EH (cell line): ENCODE data around the gene CST1.
A peak's percentile ranks its signal among the peaks of the same experiment; 100 is the strongest.
"Not testable (repeated sequence)": the region's sequence is repeated elsewhere in the genome, so short reads cannot be mapped to it uniquely, and the experiment has no call there.

Experiments
- DNase-seq: peaks from one replicate; pipeline ENCODE4 v3.0.0-alpha.2; 2015; ENCODE audit warnings: low read depth

The CST1 gene

DNA sequence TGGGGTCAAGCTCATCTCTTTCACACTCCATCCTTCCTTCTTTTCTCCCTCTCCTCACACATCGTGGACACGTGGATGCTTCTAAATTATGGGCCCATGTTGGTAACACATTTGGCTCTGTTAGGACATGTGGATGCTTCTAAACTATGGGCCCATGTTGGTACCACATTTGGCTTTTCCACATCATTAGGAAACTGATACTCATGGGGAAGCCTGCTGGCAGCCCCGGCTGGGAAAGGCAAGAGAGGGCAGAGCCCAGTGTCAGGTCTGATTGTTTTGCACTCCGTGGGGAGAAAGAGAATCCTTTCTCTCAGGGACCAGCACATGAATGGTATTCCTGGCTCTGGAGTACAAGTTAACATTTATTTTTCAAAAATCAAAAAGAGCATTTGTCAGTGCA is 4.0 kb upstream of the CST1 start:
- no peak for DNase-seq

DNA sequence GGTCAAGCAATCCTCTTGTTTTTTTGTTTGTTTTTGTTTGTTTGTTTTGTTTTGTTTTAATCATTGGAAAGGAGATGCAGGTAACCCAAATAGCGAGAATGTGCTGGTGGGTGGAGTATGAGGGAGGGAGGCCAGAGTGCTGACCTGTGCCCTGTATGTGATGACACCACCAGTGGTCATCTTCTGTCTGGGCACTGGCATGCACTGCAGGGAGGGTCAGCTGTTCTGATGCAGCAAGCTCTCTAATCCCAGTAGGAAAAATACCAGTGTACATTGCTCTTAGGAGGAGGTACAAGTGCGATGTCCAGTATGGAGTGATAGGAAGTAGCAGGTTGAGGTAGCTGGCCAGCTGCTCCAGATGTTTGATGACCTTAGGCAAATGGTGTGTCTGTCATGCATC is 2.9 kb upstream of the CST1 start:
- DNase-seq: no peak

- no peak for DNase-seq
Measured at GRCh38 chr20:23753194-23753548, 2.4 kb upstream of the CST1 start.

DNA sequence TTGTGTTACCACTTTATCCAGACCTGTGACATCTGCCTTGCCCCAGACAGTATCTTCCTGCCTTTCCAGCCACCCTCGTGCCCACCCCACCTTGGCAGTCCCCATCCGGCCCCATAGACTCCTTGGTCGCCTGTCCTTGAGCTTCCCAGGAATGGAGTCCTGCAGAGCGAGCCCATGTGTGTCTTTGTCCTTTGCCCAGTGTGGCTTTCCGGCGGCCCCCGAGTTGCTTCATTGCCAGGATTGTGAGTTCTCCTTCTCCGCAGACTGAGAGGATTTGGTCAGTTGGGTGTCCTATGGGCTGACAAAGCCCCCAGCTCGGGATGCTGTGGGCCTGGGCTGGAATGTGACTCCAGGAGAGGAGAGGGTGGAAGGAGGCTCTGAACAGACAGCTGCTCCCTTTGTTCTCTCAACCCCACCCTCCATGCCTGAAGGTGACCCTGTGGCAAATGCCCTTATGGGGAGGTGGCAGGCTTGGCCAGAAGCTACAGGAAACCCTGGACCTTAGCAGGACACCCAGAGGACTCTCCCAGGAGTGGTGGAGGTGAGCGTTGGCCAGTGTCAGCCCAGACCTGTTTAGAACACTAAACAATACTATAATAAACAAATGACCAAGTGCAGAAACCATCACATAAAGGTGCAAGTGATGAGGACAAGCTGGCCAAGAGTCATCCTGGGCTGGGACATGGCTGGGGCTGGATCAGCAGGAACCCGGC is 1.9 kb upstream of the CST1 start:
- DNase-seq: no peak

- no peak for DNase-seq
Measured at GRCh38 chr20:23752019-23752418, 1.3 kb upstream of the CST1 start.

GRCh38 chr20:23749746-23750145 is 989 bp downstream of the CST1 start:
- no peak for DNase-seq

DNA sequence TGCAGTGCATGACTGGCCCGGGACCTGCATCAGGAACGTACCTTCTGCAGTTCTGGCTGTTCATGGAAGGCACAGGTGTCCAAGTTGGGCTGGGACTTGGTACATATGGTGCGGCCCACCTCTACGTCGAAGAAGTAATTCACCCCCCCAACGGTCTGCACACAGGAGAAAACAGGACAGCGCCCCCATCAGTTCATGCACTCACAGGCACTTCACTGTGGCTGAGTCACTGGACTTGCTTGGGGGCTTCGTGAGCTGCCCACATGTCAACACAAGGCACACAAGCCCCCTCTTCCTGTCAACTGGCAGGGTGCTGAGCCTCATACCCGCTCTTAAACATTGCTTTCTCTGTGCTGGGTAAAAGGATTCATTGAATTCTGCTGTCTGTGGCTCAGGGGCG is 1.8 kb downstream of the CST1 start:
- DNase-seq: not testable (repeated sequence)

DNA sequence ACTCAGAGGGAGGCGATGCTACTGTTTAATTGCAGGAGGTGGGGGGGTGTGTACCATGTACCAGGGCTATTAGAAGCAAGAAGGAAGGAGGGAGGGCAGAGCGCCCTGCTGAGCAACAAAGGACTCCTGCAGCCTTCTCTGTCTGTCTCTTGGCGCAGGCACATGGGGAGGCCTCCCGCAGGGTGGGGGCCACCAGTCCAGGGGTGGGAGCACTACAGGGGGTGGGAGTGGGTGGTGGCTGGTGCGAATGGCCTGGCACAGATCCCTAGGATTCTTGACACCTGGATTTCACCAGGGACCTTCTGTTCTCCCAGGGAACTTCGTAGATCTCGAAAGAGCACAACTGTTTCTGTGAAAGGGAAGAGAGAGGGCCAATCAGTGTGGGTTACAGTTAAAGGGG is 3.2 kb downstream of the CST1 start:
- not testable (repeated sequence) for DNase-seq

DNA sequence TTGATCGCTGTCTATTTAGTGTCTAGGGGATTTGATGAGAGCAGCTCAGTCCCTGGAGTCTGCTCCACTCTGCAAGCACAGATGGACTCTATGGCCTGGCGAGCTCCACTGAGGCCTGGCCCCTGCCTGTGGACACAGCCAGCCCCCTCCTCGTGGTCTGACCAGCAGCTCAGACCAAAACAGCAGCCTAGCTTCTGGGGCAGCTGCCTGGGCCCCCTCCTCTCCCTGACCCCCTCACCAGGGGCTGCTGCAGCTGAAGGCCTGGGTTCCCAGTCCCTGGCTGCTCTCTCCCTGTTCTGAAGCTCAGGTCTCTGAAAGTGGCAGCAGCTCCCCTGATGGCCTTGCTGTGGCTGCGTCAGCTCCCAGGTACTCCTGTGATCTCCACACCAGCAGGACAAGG is 3.6 kb downstream of the CST1 start:
- not testable (repeated sequence) for DNase-seq

DNA sequence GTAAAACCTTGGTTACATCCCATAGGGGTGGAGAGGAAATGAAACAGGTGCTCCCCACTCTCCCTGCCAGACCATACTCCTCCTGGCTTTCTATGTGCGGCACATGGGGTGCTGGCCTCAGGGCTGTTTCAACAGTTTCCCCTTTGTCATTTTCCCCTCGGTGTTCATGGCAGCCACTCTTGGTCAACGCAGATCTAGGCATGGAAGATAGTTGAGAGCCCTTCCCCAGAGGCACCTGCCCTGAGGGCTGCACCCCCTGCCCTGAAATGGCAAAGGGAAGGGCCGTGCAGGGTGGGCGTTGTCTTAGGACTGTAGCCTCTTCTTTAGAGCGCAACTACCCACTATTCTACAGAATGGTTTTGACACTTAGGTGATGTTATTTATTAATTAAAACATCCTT is 4.4 kb downstream of the CST1 start:
- no peak for DNase-seq

DNA sequence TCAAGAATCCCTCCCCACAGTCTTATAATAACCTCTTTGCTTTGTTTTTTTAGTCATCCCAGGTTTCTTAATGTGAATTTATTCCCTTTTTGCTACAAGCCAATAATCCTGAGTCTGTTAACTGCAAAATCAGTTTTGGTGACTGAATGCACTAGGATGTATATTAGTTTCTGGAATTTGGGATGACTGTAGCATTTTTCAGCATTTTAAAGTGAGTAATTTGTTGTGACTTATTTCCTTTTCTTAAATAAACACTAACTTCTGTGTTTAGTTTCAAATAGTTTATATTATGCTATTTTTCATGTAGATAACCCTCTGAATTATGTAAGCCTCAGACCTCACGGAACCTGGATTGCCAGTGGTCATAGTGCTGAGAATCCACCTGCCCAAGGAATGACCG is 5.5 kb downstream of the CST1 start:
- DNase-seq: peak; percentile 6

- peak; percentile 4 for DNase-seq
Measured at GRCh38 chr20:23744817-23745216, 5.9 kb downstream of the CST1 start.

DNA sequence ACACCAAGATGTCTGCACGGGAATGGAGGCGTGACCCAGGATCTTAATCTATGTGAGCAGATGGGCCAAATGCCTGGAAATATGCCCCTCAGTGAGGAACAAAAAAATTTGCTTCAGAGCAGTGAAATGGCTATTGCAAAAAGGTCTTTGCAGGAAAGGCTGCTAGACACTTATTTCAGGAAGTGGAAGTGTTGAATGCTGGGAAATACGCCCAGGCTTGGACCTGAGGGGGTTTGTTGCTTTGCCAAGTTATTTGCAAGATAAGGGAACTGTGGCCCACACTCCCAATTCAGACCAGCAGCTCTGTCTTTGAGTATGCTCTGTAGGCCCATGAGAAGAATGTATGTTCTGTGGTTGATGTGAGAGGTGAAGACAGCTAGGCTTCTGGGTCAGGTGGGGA is 15.3 kb downstream of the CST1 start:
- not testable (repeated sequence) for DNase-seq

GRCh38 chr20:23734949-23735348 is 15.8 kb downstream of the CST1 start:
- not testable (repeated sequence) for DNase-seq

- not testable (repeated sequence) for DNase-seq
Measured at GRCh38 chr20:23734440-23734839, 16.3 kb downstream of the CST1 start.

- DNase-seq: no peak
Measured at GRCh38 chr20:23727016-23727415, 23.7 kb downstream of the CST1 start.

GRCh38 chr20:23725102-23725501 is 25.6 kb downstream of the CST1 start:
- DNase-seq: no peak

- peak; percentile 40 for DNase-seq
Measured at GRCh38 chr20:23723659-23724307, 27.0 kb downstream of the CST1 start.

GRCh38 chr20:23722851-23723250 is 27.9 kb downstream of the CST1 start:
- DNase-seq: not testable (repeated sequence)

GRCh38 chr20:23721962-23722361 is 28.8 kb downstream of the CST1 start:
- no peak for DNase-seq

GRCh38 chr20:23719351-23719750 is 31.4 kb downstream of the CST1 start:
- not testable (repeated sequence) for DNase-seq

DNA sequence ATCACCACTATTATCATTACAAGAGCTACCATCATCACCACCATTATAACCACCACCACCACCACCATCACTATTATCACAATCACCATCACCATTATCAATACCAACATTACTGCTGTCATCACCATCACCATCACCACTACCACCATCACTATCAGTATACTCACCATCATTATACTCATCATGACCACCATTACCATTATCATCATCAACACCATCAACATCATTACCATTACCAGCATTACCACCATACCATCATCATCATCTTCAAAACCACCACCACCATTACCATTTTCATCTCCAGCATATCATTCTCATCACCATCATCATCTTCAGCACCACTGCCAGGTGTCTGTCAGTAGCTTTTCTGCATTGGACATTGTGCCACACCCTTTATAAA is 39.0 kb downstream of the CST1 start:
- not testable (repeated sequence) for DNase-seq

DNA sequence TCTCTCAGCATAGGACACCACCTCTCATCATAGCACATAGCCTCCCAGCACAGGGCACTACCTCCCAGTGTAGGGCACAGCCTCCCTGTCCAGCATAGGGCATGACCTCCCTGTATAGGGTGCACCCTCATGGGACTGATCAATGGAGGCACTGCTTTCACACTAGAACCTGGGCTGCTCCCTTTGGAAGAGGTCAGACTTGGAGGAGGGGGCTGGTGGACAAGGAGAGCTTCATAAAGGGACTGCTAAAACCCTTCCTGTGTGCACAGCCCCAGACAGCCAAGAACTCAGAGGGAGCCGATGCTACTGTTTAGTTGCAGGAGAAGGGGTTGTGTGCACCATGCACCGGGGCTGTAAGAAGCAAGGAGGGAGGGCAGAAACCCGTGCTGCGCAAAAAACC is 40.0 kb downstream of the CST1 start:
- DNase-seq: no peak

GRCh38 chr20:23705895-23706294 is 44.8 kb downstream of the CST1 start:
- no peak for DNase-seq
